CD4-positive, alpha-beta T cell treated with Interleukin-6 for 4 hours (primary cell): ENCODE results near the gene ITGA6.

Experiments used
- DNase-seq: peaks from one replicate; pipeline ENCODE4 v3.0.0-alpha.2; 2020; ENCODE audit warnings: mixed read lengths

The ITGA6 gene

GRCh38 chr2:172427256-172427989, at the start of gene ITGA6:
TSS of gene ITGA6 (plus strand) at chr2:172427586.
- DNase-seq, result peak; percentile 88

GRCh38 chr2:172380436-172381274, 46.7 kb upstream of the ITGA6 start:
- no peak for DNase-seq

DNA sequence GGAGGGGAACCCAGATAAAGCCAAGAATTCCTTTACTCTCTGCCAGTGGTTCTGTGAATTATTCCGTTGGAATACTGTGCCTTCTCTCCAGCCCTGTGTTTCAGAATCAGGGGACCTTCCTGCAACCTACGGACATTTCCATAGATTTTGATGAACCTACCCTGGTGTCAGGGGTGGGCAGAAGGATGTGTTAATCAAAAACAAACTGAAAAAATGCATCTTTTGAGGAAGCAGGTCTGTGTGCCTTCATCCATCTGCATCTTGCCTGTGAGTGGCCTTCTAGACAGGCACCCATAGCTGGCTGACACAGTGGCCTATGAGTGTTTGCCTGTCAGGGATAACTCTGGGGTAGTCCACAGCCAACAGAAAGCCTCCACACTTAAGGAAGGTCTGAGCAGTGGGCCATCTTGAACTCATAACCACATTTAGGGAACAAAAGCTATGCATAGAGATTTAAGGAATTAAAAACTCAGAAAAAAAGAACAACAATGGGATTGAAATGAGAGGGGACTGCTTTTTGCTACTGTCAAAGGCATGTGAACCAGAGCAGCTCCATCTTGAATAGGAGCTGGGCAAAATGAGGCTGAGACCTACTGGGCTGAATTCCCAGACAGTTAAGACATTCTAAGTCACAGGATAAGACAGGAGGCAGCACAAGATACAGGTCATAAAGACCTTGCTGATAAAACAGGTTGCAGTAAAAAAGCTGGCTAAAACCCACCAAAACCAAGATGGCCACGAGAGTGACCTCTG, 45.9 kb upstream of the ITGA6 start:
- DNase-seq, result no peak

- no peak for DNase-seq
These were observed 40.0 kb upstream of the ITGA6 start for GRCh38 chr2:172387361-172387760.

GRCh38 chr2:172389685-172390339, 37.6 kb upstream of the ITGA6 start:
- no peak for DNase-seq

- DNase-seq, result no peak
These were observed 33.4 kb upstream of the ITGA6 start for GRCh38 chr2:172394002-172394401.

GRCh38 chr2:172395503-172395902, 31.9 kb upstream of the ITGA6 start:
- no peak for DNase-seq

- no peak for DNase-seq
These were observed 30.1 kb upstream of the ITGA6 start for GRCh38 chr2:172397148-172397834.

DNA sequence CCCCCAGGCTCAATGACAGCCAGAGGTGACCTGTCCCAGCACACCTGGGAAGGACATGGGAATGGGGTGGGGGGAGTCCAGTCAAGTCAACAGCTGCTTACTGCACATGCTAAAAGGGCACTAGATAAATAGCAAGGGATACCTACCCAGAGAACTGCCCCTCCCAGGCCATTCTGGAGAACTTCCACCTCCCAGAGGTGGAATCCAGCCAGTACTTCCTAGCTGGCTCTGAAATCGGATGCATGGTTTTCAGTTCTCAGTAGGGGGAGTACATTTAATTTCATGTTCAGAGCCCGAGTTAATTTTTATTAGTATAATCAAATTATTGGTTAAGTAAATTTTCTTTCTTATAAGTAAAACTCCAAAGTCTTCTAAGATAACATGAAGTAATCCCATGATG, 28.9 kb upstream of the ITGA6 start:
- no peak for DNase-seq

GRCh38 chr2:172399765-172400164, 27.6 kb upstream of the ITGA6 start:
- DNase-seq, result no peak

DNA sequence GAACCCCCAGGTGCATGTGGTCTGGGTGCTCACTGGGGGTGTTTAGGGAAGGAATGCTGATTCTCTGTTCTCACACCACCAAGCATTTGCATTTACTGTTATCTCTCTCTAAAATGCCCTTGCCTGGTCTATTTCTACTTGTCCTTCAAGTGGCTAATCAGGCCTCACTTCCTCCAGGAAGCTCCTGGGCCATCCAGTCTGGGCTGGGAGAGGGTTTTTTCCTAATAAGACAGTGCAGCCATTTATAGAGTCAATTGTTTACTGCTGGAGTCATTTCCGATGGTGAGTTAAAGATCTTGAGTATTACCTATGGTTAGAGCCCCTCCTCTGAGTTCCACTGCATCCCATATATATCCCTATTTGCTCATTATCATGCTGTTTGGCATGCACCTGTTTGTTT, 25.2 kb upstream of the ITGA6 start:
- DNase-seq, result no peak

- no peak for DNase-seq
These were observed 24.0 kb upstream of the ITGA6 start for GRCh38 chr2:172403402-172403801.

DNA sequence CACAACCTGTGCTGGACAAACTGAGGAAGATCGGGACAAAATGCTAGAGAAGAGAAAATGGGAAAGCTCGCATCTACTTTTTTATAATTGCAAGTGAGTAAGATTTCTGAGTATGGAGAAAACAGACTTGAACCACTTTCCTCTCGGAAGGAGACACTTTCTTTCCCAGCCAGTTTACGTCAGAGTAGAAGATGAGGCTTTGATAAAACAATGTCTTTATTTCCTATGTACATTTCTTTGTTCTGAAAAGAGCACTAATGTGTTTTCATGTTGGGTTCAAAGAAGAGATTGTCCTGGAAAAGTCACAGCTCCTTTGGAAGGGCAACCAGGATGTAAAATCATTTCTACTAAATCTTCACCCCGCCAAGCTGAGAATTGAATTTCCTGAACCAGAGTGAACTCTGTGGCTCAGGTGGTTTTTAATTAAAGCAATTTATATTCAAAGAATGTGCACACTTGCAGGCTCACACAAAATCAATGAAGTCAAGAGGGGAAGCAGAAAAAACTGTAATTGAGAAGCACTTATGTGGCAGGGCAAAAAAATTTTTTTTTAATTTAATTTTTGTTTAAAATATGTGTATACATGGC, 23.4 kb upstream of the ITGA6 start:
- DNase-seq, result no peak

GRCh38 chr2:172404824-172405223, 22.6 kb upstream of the ITGA6 start:
- DNase-seq, result no peak

- no peak for DNase-seq
These were observed 21.7 kb upstream of the ITGA6 start for GRCh38 chr2:172405673-172406072.

- DNase-seq, result no peak
These were observed 19.1 kb upstream of the ITGA6 start for GRCh38 chr2:172408143-172408766.

DNA sequence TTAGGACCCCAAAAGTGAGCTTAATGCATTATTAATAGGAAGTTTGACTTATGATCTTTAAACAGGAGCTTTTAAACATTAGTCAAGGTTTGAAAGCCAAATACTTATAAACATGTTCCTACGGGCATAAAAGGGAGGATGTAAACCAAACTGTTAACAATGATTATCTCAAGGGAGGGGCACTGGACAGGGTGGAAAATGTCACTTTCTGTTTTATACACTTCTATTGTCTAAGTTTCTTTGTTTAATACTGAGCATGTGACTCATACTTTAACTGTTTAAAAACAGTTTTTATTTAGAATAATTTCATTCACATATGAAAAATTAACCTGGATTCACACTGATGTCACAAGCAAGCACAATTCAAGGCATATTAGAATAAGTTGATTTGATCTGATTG, 18.3 kb upstream of the ITGA6 start:
- DNase-seq, result no peak

DNA sequence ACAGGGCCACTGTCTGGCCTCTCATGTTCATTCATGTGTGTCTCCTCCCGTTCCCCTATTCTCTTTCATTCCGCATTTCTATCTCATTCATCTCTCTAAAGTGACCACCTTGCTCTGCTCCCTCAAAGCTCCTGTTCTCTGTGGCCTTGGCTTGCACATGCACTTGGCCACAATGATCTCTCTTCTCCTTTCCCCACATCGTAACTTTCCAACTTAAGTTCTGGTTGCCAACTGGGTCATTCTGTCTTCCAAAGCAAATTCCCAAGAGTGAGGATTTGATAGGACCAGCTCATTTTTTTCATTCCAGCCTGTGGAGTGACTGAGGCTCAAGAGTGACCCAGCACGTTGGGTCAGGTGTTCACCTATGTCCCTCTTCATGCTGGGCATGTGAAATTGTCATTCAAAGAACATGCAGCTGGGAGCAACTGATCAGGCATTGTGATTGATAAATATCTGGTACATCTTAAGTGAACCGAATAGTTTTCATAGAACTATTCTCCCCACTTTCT, 14.3 kb upstream of the ITGA6 start:
- DNase-seq, result no peak

GRCh38 chr2:172415157-172415864, 12.1 kb upstream of the ITGA6 start:
- no peak for DNase-seq

DNA sequence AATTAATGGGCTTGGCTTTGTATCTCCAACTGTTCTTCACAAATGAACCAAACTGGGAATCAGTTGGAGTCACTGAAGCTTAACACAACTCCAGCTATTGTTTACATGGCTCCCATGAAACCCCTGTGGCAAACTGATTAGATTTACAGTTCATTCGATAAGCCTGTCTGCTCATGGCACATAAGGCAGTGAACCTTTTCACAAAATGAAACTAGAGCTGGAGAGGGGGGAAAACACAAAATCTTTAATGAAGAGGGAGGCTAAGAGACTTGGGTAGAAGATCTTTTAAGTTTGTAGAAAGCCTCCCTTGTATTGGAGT, 11.6 kb upstream of the ITGA6 start:
- DNase-seq, result no peak
